K562 (cell line): ENCODE results near the gene IRX5. TPM values are rescaled to one million over a fixed set of nuclear protein-coding genes. Genes with fewer than 3 reads are reported as not detected.

Experiments used
- CTCF ChIP-seq, 3 experiments: IDR thresholded peaks in 2 of 3; conservative IDR thresholded peaks in 1 of 3; 2 replicates each; pipeline ENCODE4 v1.5.1; 2011 to 2012; ENCODE audit warnings: low read length in 3 of 3, mild to moderate bottlenecking in 3 of 3, control low read depth in 2 of 3, improper control_type of control experiment in 1 of 3, inconsistent platforms in 1 of 3, low read depth in 1 of 3, mixed read lengths in 1 of 3, moderate library complexity in 1 of 3; ENCODE audit not compliant: insufficient read depth in 2 of 3
- HNRNPH1 ChIP-seq: fragments of 200-400 bp; formaldehyde crosslinking; optimal IDR thresholded peaks from 2 replicates; pipeline ENCODE3; 2017; ENCODE audit warnings: low read depth, mild to moderate bottlenecking, low read length, moderate library complexity
- MITF ChIP-seq: IDR thresholded peaks from 2 replicates; pipeline ENCODE4 v1.6.1; 2014; ENCODE audit warnings: antibody characterized with exemption
- MLLT1 ChIP-seq, 2 experiments: fragments of 450-650 bp; IDR thresholded peaks; 2 replicates each; pipeline ENCODE4 v1.6.1; 2016
- NBN ChIP-seq: fragments of 450-650 bp; IDR thresholded peaks from 2 replicates; pipeline ENCODE4 v1.6.1; 2016; ENCODE audit warnings: low read depth, mild to moderate bottlenecking
- RBM14 ChIP-seq: fragments of 200-400 bp; formaldehyde crosslinking; IDR thresholded peaks from 2 replicates; pipeline ENCODE4 v1.6.1; 2018; ENCODE audit warnings: low read depth, mild to moderate bottlenecking, low read length, moderate library complexity, borderline replicate concordance; ENCODE audit not compliant: insufficient read depth
- RFX1 ChIP-seq: fragments of 450-650 bp; IDR thresholded peaks from 2 replicates; pipeline ENCODE4 v1.6.1; 2016; ENCODE audit warnings: mild to moderate bottlenecking, moderate library complexity
- STAT5B ChIP-seq: fragments of 250-450 bp; sonication (Bioruptor Pico); IDR thresholded peaks from 2 replicates; pipeline ENCODE4 v1.8.0; 2021; ENCODE audit warnings: mild to moderate bottlenecking, inconsistent platforms
- THRAP3 ChIP-seq: fragments of 450-650 bp; IDR thresholded peaks from 2 replicates; pipeline ENCODE4 v1.6.1; 2016; ENCODE audit warnings: mild to moderate bottlenecking, inconsistent platforms, borderline replicate concordance
- ZEB2 ChIP-seq: fragments of 450-650 bp; IDR thresholded peaks from 2 replicates; pipeline ENCODE4 v1.6.1; 2016
- polyA plus RNA-seq, 8 experiments: library from polyadenylated mRNA; depleted of rRNA in 4 of 8; stranded (reverse) in 5 of 8; unstranded in 3 of 8; fragments of >200 nt; fragmentation: Nextera tagmentation in 2 of 8; fragmentation: Illumina TruSeq in 1 of 8; extraction: Ambion mirVana in 2 of 8; extraction: Trizol in 1 of 8; gene quantifications; 2 replicates each; pipeline versions ENCODE4 v1.2.1 to v1.2.3, GENCODE V29; 2011 to 2014; ENCODE audit warnings: inconsistent platforms in 1 of 8, missing spikeins in 1 of 8
- total RNA-seq, 7 experiments: library from RNA; depleted of rRNA in 6 of 7; stranded (reverse); fragments of >200 nt in 6 of 7; fragmentation: Illumina TruSeq in 2 of 7; extraction: Trizol in 2 of 7; gene quantifications; 2 replicates each; pipeline versions ENCODE4 v1.2.1 to v1.2.3, GENCODE V29; 2011 to 2021; ENCODE audit warnings: low replicate concordance in 1 of 7
- TF ChIP-seq, protein P1 (sequence below): sonication (generic); formaldehyde crosslinking; IDR thresholded peaks from 2 replicates; pipeline ENCODE4 v1.8.0; 2022; ENCODE audit warnings: mild to moderate bottlenecking, missing genetic modification reagents, borderline replicate concordance

The IRX5 gene
- total and polyA plus RNA-seq, 9 of the 15 experiments (the other 6 are each of a cell fraction or from before 2014, with no cell fraction given) = 0.20 to 4.2 (median 0.94) TPM

- TF ChIP-seq MITF = no peak
- no peak for TF ChIP-seq STAT5B (CRISPR knock-in tag)
- TF ChIP-seq RBM14 = no peak
- no peak for TF ChIP-seq CTCF (IDR thresholded peaks at IDR 0.05 in 2 of 3, conservative IDR thresholded peaks at IDR 0.05 in 1 of 3; ENCODE audit: insufficient read depth in 2 of 3, low read depth in 1 of 3, low read length in 3 of 3)
- TF ChIP-seq THRAP3 = no peak
- TF ChIP-seq MLLT1 (IDR thresholded peaks at IDR 0.05) = no peak
- TF ChIP-seq, protein P1, sequence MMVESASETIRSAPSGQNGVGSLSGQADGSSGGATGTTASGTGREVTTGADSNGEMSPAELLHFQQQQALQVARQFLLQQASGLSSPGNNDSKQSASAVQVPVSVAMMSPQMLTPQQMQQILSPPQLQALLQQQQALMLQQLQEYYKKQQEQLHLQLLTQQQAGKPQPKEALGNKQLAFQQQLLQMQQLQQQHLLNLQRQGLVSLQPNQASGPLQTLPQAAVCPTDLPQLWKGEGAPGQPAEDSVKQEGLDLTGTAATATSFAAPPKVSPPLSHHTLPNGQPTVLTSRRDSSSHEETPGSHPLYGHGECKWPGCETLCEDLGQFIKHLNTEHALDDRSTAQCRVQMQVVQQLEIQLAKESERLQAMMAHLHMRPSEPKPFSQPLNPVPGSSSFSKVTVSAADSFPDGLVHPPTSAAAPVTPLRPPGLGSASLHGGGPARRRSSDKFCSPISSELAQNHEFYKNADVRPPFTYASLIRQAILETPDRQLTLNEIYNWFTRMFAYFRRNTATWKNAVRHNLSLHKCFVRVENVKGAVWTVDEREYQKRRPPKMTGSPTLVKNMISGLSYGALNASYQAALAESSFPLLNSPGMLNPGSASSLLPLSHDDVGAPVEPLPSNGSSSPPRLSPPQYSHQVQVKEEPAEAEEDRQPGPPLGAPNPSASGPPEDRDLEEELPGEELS (CRISPR knock-in tag) = no peak
- TF ChIP-seq ZEB2 = no peak
- TF ChIP-seq HNRNPH1 = no peak
- TF ChIP-seq NBN = no peak
- TF ChIP-seq RFX1 = no peak
Measured at GRCh38 chr16:54912720-54913119, 17.9 kb upstream of the IRX5 start (continued).
